IMR-90 (cell line): ENCODE measurements around the gene SLC22A25. TPM values are rescaled to one million over a fixed set of nuclear protein-coding genes. Genes with fewer than 3 reads are reported as not detected.

Experiments
- ATAC-seq: fragments of 200-7000 bp; cut with Tn5 transposase; 2 replicates; pipeline ENCODE4 v1.9.1; 2020; ENCODE audit warnings: low read depth, mild to moderate bottlenecking, moderate library complexity
- BruUV-seq: library from RNA; stranded (reverse); fragments of 400-500 nt; replicated peaks from 2 replicates; lab custom pipeline; 2021; lab: Mats Ljungman, UMichigan
- CTCF ChIA-PET: fragments of 300-600 bp; formaldehyde crosslinking; extraction: SDS; loops from one replicate; lab custom pipeline; 2021; ENCODE audit warnings: antibody characterized with exemption; lab: Yijun Ruan, JAX
- POLR2A ChIA-PET: fragments of 300-600 bp; sonication (Branson Sonifier 250); formaldehyde crosslinking; loops from one replicate; lab custom pipeline; 2022; ENCODE audit warnings: antibody characterized with exemption; ENCODE audit not compliant: unreplicated experiment; lab: Charles Lee
- DNase-seq: peaks from one replicate; pipeline ENCODE4 v3.0.0; 2013
- H2AFZ ChIP-seq: replicated peaks from 2 replicates; pipeline ENCODE3; 2013; ENCODE audit warnings: low read length, mild to moderate bottlenecking; ENCODE audit not compliant: poor library complexity
- H2AK5ac ChIP-seq: 2 replicates; pipeline ENCODE4 v1.6.1; 2013; ENCODE audit warnings: low read depth, low read length, inconsistent platforms
- H2AK9ac ChIP-seq: replicated peaks from 2 replicates; pipeline ENCODE3; 2013; ENCODE audit warnings: mild to moderate bottlenecking, low read depth, low read length, moderate library complexity; ENCODE audit not compliant: poor library complexity
- H2BK120ac ChIP-seq: 2 replicates; pipeline ENCODE4 v1.6.1; 2013; ENCODE audit warnings: low read depth, low read length, inconsistent platforms
- H2BK15ac ChIP-seq: 3 replicates; pipeline ENCODE4 v1.6.1; 2013; ENCODE audit warnings: low read depth, low read length, inconsistent platforms
- H2BK20ac ChIP-seq: 2 replicates; pipeline ENCODE4 v1.6.1; 2013; ENCODE audit warnings: low read depth, mild to moderate bottlenecking, inconsistent platforms, low read length, moderate library complexity
- H2BK5ac ChIP-seq: 2 replicates; pipeline ENCODE4 v1.6.1; 2013; ENCODE audit warnings: mild to moderate bottlenecking, low read depth, low read length, inconsistent platforms; ENCODE audit not compliant: poor library complexity, severe bottlenecking
- H3K14ac ChIP-seq: replicated peaks from 2 replicates; pipeline ENCODE4 v1.6.1; 2013; ENCODE audit warnings: low read depth, low read length, inconsistent platforms
- H3K18ac ChIP-seq: 2 replicates; pipeline ENCODE4 v1.6.1; 2013; ENCODE audit warnings: low read depth, low read length, control low read depth
- H3K23ac ChIP-seq: 2 replicates; pipeline ENCODE4 v1.6.1; 2013; ENCODE audit warnings: low read depth, low read length, inconsistent platforms
- H3K27ac ChIP-seq: 2 replicates; pipeline ENCODE4 v1.5.1; 2013; ENCODE audit warnings: mild to moderate bottlenecking, control low read depth, low read length; ENCODE audit not compliant: insufficient read depth
- H3K27me3 ChIP-seq: 2 replicates; pipeline ENCODE4 v1.6.1; 2013; ENCODE audit warnings: low read length; ENCODE audit not compliant: control insufficient read depth, insufficient read depth
- H3K36me3 ChIP-seq: 2 replicates; pipeline ENCODE4 v1.6.1; 2013; ENCODE audit warnings: low read length, mixed read lengths; ENCODE audit not compliant: control insufficient read depth, insufficient read depth
- H3K4ac ChIP-seq: 2 replicates; pipeline ENCODE4 v1.6.1; 2013; ENCODE audit warnings: low read depth, low read length, inconsistent platforms
- H3K4me1 ChIP-seq: 2 replicates; pipeline ENCODE4 v1.6.1; 2013; ENCODE audit warnings: low read length, mixed read lengths; ENCODE audit not compliant: control insufficient read depth, insufficient read depth
- H3K4me2 ChIP-seq: 2 replicates; pipeline ENCODE4 v1.6.1; 2013; ENCODE audit warnings: low read depth, mild to moderate bottlenecking, control low read depth, low read length, moderate library complexity
- H3K4me3 ChIP-seq: 2 replicates; pipeline ENCODE4 v1.5.1; 2013; ENCODE audit warnings: low read depth, mild to moderate bottlenecking, control low read depth, low read length, moderate library complexity; ENCODE audit not compliant: insufficient read depth
- H3K56ac ChIP-seq: 2 replicates; pipeline ENCODE4 v1.6.1; 2013; ENCODE audit warnings: low read length, inconsistent platforms; ENCODE audit not compliant: insufficient read depth; ENCODE audit errors: extremely low read depth
- H3K79me1 ChIP-seq, 2 experiments: 2 replicates each; pipeline ENCODE4 v1.6.1; 2013; ENCODE audit warnings: low read length in 2 of 2, inconsistent platforms in 1 of 2, low read depth in 1 of 2
- H3K9ac ChIP-seq: 2 replicates; pipeline ENCODE4 v1.6.1; 2013; ENCODE audit warnings: low read depth, low read length, control low read depth
- H3K9me1 ChIP-seq: 2 replicates; pipeline ENCODE4 v1.6.1; 2013; ENCODE audit warnings: low read length, inconsistent platforms; ENCODE audit not compliant: insufficient read depth
- H3K9me3 ChIP-seq: 2 replicates; pipeline ENCODE4 v1.6.1; 2013; ENCODE audit warnings: low read length; ENCODE audit not compliant: control insufficient read depth, insufficient read depth
- H4K20me1 ChIP-seq: 2 replicates; pipeline ENCODE4 v1.6.1; 2013; ENCODE audit warnings: low read length, inconsistent platforms; ENCODE audit not compliant: insufficient read depth
- H4K5ac ChIP-seq: 2 replicates; pipeline ENCODE4 v1.6.1; 2013; ENCODE audit warnings: mild to moderate bottlenecking, low read depth, low read length, control low read depth
- H4K8ac ChIP-seq, 2 experiments: 2 replicates each; pipeline ENCODE4 v1.6.1; 2013; ENCODE audit warnings: low read depth in 2 of 2, low read length in 2 of 2, control low read depth in 1 of 2, inconsistent platforms in 1 of 2
- H4K91ac ChIP-seq: 2 replicates; pipeline ENCODE4 v1.6.1; 2013; ENCODE audit warnings: low read depth, low read length, inconsistent platforms; ENCODE audit not compliant: insufficient read depth
- BHLHE40 ChIP-seq: fragments of 150-350 bp; IDR thresholded peaks from 2 replicates; pipeline ENCODE4 v1.6.1; 2016; ENCODE audit warnings: mild to moderate bottlenecking, low read depth, low read length
- FOS ChIP-seq: fragments of 150-350 bp; IDR thresholded peaks from 2 replicates; pipeline ENCODE4 v1.6.1; 2016; ENCODE audit warnings: low read depth, low read length
- POLR2A ChIP-seq: IDR thresholded peaks from 2 replicates; pipeline ENCODE4 v1.6.1; 2012; ENCODE audit warnings: mild to moderate bottlenecking, low read depth, low read length
- RAD21 ChIP-seq: IDR thresholded peaks from 2 replicates; pipeline ENCODE4 v1.6.1; 2012; ENCODE audit warnings: low read length, improper control_type of control experiment
- RCOR1 ChIP-seq: IDR thresholded peaks from 2 replicates; pipeline ENCODE4 v1.6.1; 2012; ENCODE audit warnings: mild to moderate bottlenecking, low read length, improper control_type of control experiment; ENCODE audit not compliant: insufficient replicate concordance
- WGBS, 2 experiments: methylation state at CpG; one replicate each; pipeline versions ENCODE4 v1.1.5 to v1.1.7; 2013; ENCODE audit warnings: missing lambda C conversion rate in 2 of 2; ENCODE audit not compliant: insufficient read length in 1 of 2; ENCODE audit errors: extremely low coverage in 2 of 2; 5-methylcytosine and 5-hydroxymethylcytosine counted together
- dilution Hi-C: fragments of 300-500 bp; cut with HindIII; formaldehyde crosslinking; loops from one replicate; pipeline ENCODE4 v1.14.3; 2018; ENCODE audit warnings: low sequenced_read_pairs; ENCODE audit not compliant: unreplicated experiment
- in situ Hi-C: fragments of 300-500 bp; cut with MboI; formaldehyde crosslinking; loops from 3 replicates; pipeline ENCODE4 v1.14.3; 2019; ENCODE audit warnings: low sequenced_read_pairs, inconsistent platforms, mixed read lengths
- intact Hi-C: fragments of 100-400 bp; cut with micrococcal nuclease; formaldehyde crosslinking; loops from 2 replicates; pipeline ENCODE4 v1.10.0; 2022
- polyA plus RNA-seq, 3 experiments: library from polyadenylated mRNA; depleted of rRNA; stranded (reverse); fragments of >200 nt; gene quantifications; 2 replicates each; pipeline ENCODE4 v1.2.3, GENCODE V29; 2012; ENCODE audit warnings: low replicate concordance in 1 of 3
- total RNA-seq: library from RNA; depleted of rRNA; stranded (reverse); fragments of >200 nt; gene quantifications from 2 replicates; pipeline ENCODE4 v1.2.3, GENCODE V29; 2012
- TF ChIP-seq, protein P1 (sequence below): fragments of 150-350 bp; IDR thresholded peaks from 2 replicates; pipeline ENCODE4 v1.6.1; 2016; ENCODE audit warnings: low read depth, mild to moderate bottlenecking, low read length, moderate library complexity, borderline replicate concordance

The SLC22A25 gene
- total and polyA plus RNA-seq, 2 of the 4 experiments (the other 2 are of a cell fraction) = not detected

DNA sequence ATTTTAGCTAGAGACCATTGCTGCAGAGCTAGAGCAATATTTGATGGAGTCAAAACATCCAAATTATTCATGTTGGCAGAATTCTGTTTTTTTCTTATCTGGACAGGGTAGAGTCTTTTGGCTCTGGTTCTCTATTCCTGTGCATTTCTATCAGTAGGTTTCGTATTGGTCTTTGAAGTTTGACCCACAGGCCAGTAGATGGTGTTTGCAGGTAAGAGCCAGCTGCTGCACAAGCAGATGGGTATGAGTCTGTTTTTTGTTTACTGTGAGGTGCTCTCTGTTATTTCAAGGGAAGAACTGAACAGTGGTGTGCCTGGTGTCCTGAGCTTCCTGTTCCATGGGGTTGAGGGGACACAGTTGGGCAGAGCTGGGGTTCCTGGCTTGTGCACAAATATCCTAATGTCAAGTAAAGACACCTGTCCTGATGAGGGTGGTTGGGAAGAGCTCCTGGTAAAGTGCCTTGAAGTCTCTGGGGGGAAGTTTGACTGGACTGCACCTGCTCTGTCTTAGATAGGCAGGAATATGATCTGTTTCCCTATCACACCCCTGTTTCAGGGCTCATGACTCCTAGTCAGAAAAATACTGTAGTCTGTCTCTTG, 34.0 kb upstream of the SLC22A25 start:
- no peaks in the 10 kb centered on the region for H4K20me1 ChIP-seq
- H4K5ac ChIP-seq = no peak overlapping the region
- H3K9ac ChIP-seq = no peak overlapping the region
- no peaks in the 10 kb centered on the region for H3K9me1 ChIP-seq
- in situ Hi-C loops (no loop called here), intact Hi-C loops (no loop called here), dilution Hi-C loops (no loop called here)
- H4K91ac ChIP-seq = no peak overlapping the region
- H2AK9ac ChIP-seq = no peak overlapping the region
- H3K27ac ChIP-seq = no peak overlapping the region
- no peak overlapping the region for H2BK15ac ChIP-seq
- H2AFZ ChIP-seq = no peak overlapping the region
- no peak overlapping the region for H3K18ac ChIP-seq
- no peaks in the 10 kb centered on the region for H3K4me1 ChIP-seq
- no peaks in the 10 kb centered on the region for H3K27me3 ChIP-seq
- no peak overlapping the region for H3K23ac ChIP-seq
- no peak overlapping the region for H3K4ac ChIP-seq
- TF ChIP-seq, protein P1, sequence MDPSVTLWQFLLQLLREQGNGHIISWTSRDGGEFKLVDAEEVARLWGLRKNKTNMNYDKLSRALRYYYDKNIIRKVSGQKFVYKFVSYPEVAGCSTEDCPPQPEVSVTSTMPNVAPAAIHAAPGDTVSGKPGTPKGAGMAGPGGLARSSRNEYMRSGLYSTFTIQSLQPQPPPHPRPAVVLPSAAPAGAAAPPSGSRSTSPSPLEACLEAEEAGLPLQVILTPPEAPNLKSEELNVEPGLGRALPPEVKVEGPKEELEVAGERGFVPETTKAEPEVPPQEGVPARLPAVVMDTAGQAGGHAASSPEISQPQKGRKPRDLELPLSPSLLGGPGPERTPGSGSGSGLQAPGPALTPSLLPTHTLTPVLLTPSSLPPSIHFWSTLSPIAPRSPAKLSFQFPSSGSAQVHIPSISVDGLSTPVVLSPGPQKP = no peak
- TF ChIP-seq RCOR1 (no peak), FOS (no peak), RAD21 (no peak), BHLHE40 (no peak), POLR2A (no peak)
- H4K8ac ChIP-seq = no peak overlapping the region
- H3K4me2 ChIP-seq = no peak overlapping the region
- no peak overlapping the region for H2BK20ac ChIP-seq
- no peaks in the 10 kb centered on the region for H3K36me3 ChIP-seq
- POLR2A ChIA-PET = no interaction called here
- CTCF ChIA-PET = no interaction called here
- no peak overlapping the region for H3K14ac ChIP-seq
- H3K79me1 ChIP-seq = no peaks in the 10 kb centered on the region
- no TSS peak for BruUV-seq
- ATAC-seq (no peak), DNase-seq (no peak)
- no peak overlapping the region for H2AK5ac ChIP-seq
- WGBS, 2 experiments = 0% methylated on average over 1 of the region's 1 CpG; no CpG with 5 or more reads in 1 of the 2 experiments
- H2BK5ac ChIP-seq = no peak overlapping the region
- H2BK120ac ChIP-seq = no peak overlapping the region
- no peaks in the 10 kb centered on the region for H3K9me3 ChIP-seq
- H3K4me3 ChIP-seq = no peak overlapping the region
- no peak overlapping the region for H3K56ac ChIP-seq
